Thoracic aorta (tissue), 2 donors: ENCODE measurements around the gene SLIT3. TPM values are rescaled to one million over a fixed set of nuclear protein-coding genes. Genes with fewer than 3 reads are reported as not detected.

Experiments used
- ATAC-seq: fragments of 150-250 bp; one replicate; pipeline ENCODE4 v1.8.0; 2017; ENCODE audit warnings: low read depth; ENCODE audit not compliant: insufficient number of reproducible peaks, low FRiP score
- DNase-seq: peaks from one replicate; pipeline ENCODE4 v3.0.0-alpha.2; 2020; ENCODE audit warnings: low spot score
- H3K27ac ChIP-seq, 2 donors: fragments of 200-600 bp; sonication (generic); 1 replicate in 1 of 2; 2 replicates in 1 of 2; pipeline ENCODE4 v1.5.1; 2016; ENCODE audit warnings: mild to moderate bottlenecking in 2 of 2, moderate library complexity in 2 of 2
- H3K27me3 ChIP-seq: fragments of 200-600 bp; sonication (generic); replicated peaks from 2 replicates; pipeline ENCODE4 v1.6.0; 2016; ENCODE audit warnings: mild to moderate bottlenecking; ENCODE audit not compliant: insufficient read depth
- H3K36me3 ChIP-seq: fragments of 200-600 bp; sonication (generic); one replicate; pipeline ENCODE4 v1.5.1; 2016
- H3K4me1 ChIP-seq, 2 donors: fragments of 200-600 bp; sonication (generic); 1 replicate in 1 of 2; 2 replicates in 1 of 2; pipeline versions ENCODE4 v1.5.1 to v1.6.0; 2016; ENCODE audit warnings: low read depth in 2 of 2, mild to moderate bottlenecking in 1 of 2; ENCODE audit not compliant: control insufficient read depth in 1 of 2
- H3K4me3 ChIP-seq: fragments of 200-600 bp; sonication (generic); 2 replicates; pipeline ENCODE4 v1.5.1; 2016; ENCODE audit warnings: mild to moderate bottlenecking
- H3K9me3 ChIP-seq: fragments of 200-600 bp; sonication (generic); 2 replicates; pipeline ENCODE4 v1.5.1; 2016
- CTCF ChIP-seq: fragments of 200-600 bp; sonication (generic); IDR thresholded peaks from one replicate; pipeline ENCODE4 v1.5.1; 2019; ENCODE audit warnings: antibody characterized with exemption
- total RNA-seq, 2 donors: library from RNA; depleted of rRNA; stranded (reverse); fragments of >200 nt; gene quantifications; one replicate each; pipeline versions ENCODE4 v1.1.0 to v1.2.3, GENCODE V29; 2016

The SLIT3 gene
- total RNA-seq, 2 donors from 2014 or later = 80.1 to 86.9 TPM

GRCh38 chr5:168796593-168797580 is 504.1 kb downstream of the SLIT3 start:
- Histone ChIP-seq H3K4me3 (no peak overlapping the region), H3K27me3 (no peaks in the 10 kb centered on the region), H3K36me3 (peaks cover 5% of the 10 kb centered on the region), H3K4me1 (peaks cover 0 to 19% of the 10 kb centered on the region in 2 donors), H3K27ac (no peak overlapping the region), H3K9me3 (no peaks in the 10 kb centered on the region)
- DNase-seq = no peak
- TF ChIP-seq CTCF = no peak
- ATAC-seq = no peak

- Histone ChIP-seq H3K36me3 (peaks cover 3% of the 10 kb centered on the region), H3K27ac (no peak overlapping the region), H3K9me3 (no peaks in the 10 kb centered on the region), H3K4me1 (peaks cover 0 to 19% of the 10 kb centered on the region in 2 donors), H3K4me3 (no peak overlapping the region), H3K27me3 (no peaks in the 10 kb centered on the region)
- DNase-seq (no peak), ATAC-seq (no peak)
- no peak for TF ChIP-seq CTCF
Observed at GRCh38 chr5:168796000-168796399, 504.9 kb downstream of the SLIT3 start.

GRCh38 chr5:168793841-168794837 is 506.8 kb downstream of the SLIT3 start:
- peak; percentile 21 for ATAC-seq
- H3K4me1 ChIP-seq = peaks cover 0 to 19% of the 10 kb centered on the region in 2 donors
- no peak for TF ChIP-seq CTCF
- no peaks in the 10 kb centered on the region for H3K27me3 ChIP-seq
- peak overlapping the region in 1 of 2 donors; percentile 19 for H3K27ac ChIP-seq
- DNase-seq = no peak
- peak overlapping the region; percentile 28 for H3K4me3 ChIP-seq
- peaks cover 3% of the 10 kb centered on the region for H3K36me3 ChIP-seq
- no peaks in the 10 kb centered on the region for H3K9me3 ChIP-seq

- ATAC-seq (no peak), DNase-seq (no peak)
- peaks cover 0 to 19% of the 10 kb centered on the region in 2 donors for H3K4me1 ChIP-seq
- no peak overlapping the region for H3K27ac ChIP-seq
- TF ChIP-seq CTCF = no peak
- no peaks in the 10 kb centered on the region for H3K36me3 ChIP-seq
- H3K9me3 ChIP-seq = no peaks in the 10 kb centered on the region
- no peak overlapping the region for H3K4me3 ChIP-seq
- H3K27me3 ChIP-seq = no peaks in the 10 kb centered on the region
Observed at GRCh38 chr5:168792678-168793077, 508.3 kb downstream of the SLIT3 start.
